SK-N-SH (cell line): ENCODE results near the gene CLDN6. TPM values are rescaled to one million over a fixed set of nuclear protein-coding genes. Genes with fewer than 3 reads are reported as not detected.

Experiments
- CTCF ChIA-PET: fragments of 300-600, 350-600 bp; formaldehyde crosslinking; extraction: SDS; loops from one replicate; lab custom pipeline; 2021; lab: Yijun Ruan, JAX
- POLR2A ChIA-PET: fragments of 350-600 bp; sonication (Branson Sonifier 250); formaldehyde crosslinking; extraction: SDS; loops from one replicate; lab custom pipeline; 2020; ENCODE audit warnings: antibody characterized with exemption, inconsistent platforms; lab: Yijun Ruan, JAX
- DNase-seq: peaks from one replicate; pipeline ENCODE4 v3.0.0; 2012
- H2AFZ ChIP-seq: fragments of 200-600 bp; sonication (generic); 2 replicates; pipeline ENCODE4 v1.8.1; 2016; ENCODE audit warnings: antibody characterized with exemption, mild to moderate bottlenecking, low read depth
- H3F3A ChIP-seq: fragments of 200-600 bp; sonication (generic); replicated peaks from 2 replicates; pipeline ENCODE3; 2016; ENCODE audit warnings: antibody characterized with exemption, mild to moderate bottlenecking; ENCODE audit not compliant: insufficient read depth
- H3K27ac ChIP-seq, 2 experiments: fragments of 200-500 bp in 1 of 2; fragments of 200-600 bp in 1 of 2; sonication (Bioruptor generic) in 1 of 2; sonication (generic), shearing (Covaris generic) in 1 of 2; 2 replicates each; pipeline versions ENCODE4 v1.5.1 to v1.6.1; 2014 to 2016; ENCODE audit warnings: low read depth in 2 of 2, inconsistent platforms in 1 of 2, low read length in 1 of 2, mild to moderate bottlenecking in 1 of 2, mixed read lengths in 1 of 2
- H3K27me3 ChIP-seq: fragments of 200-600 bp; sonication (generic), shearing (Covaris generic); 2 replicates; pipeline ENCODE4 v1.6.1; 2016; ENCODE audit warnings: mixed run types; ENCODE audit not compliant: insufficient read depth
- H3K36me3 ChIP-seq, 2 experiments: fragments of 200-500 bp in 1 of 2; fragments of 200-600 bp in 1 of 2; sonication (Bioruptor generic) in 1 of 2; sonication (generic) in 1 of 2; replicated peaks in 1 of 2; 2 replicates each; pipeline versions ENCODE3 to v1.5.1; 2014 to 2016; ENCODE audit warnings: low read length in 1 of 2, mild to moderate bottlenecking in 1 of 2; ENCODE audit not compliant: insufficient read depth in 2 of 2, control insufficient read depth in 1 of 2
- H3K4me1 ChIP-seq, 2 experiments: fragments of 200-500 bp in 1 of 2; fragments of 200-600 bp in 1 of 2; sonication (Bioruptor generic) in 1 of 2; sonication (generic), shearing (Covaris generic) in 1 of 2; 2 replicates each; pipeline versions ENCODE4 v1.5.1 to v1.6.1; 2014 to 2016; ENCODE audit warnings: low read depth in 1 of 2, low read length in 1 of 2, mixed run types in 1 of 2; ENCODE audit not compliant: insufficient read depth in 2 of 2, control insufficient read depth in 1 of 2
- H3K4me2 ChIP-seq: fragments of 200-600 bp; sonication (generic), shearing (Covaris generic); 2 replicates; pipeline ENCODE4 v1.6.1; 2017; ENCODE audit warnings: mixed run types
- H3K4me3 ChIP-seq, 2 experiments: fragments of 200-500 bp in 1 of 2; fragments of 200-600 bp in 1 of 2; sonication (Bioruptor generic) in 1 of 2; sonication (generic), shearing (Covaris generic) in 1 of 2; 2 replicates each; pipeline versions ENCODE4 v1.5.1 to v1.8.1; 2014 to 2016; ENCODE audit warnings: low read depth in 2 of 2, inconsistent platforms in 1 of 2, low read length in 1 of 2, mild to moderate bottlenecking in 1 of 2, mixed read lengths in 1 of 2, moderate library complexity in 1 of 2
- H3K79me2 ChIP-seq: fragments of 200-600 bp; sonication (generic); 2 replicates; pipeline ENCODE4 v1.8.1; 2017; ENCODE audit warnings: mild to moderate bottlenecking; ENCODE audit not compliant: insufficient read depth
- H3K9ac ChIP-seq: fragments of 200-600 bp; sonication (generic); 2 replicates; pipeline ENCODE4 v1.6.1; 2017; ENCODE audit warnings: mixed run types
- H3K9me2 ChIP-seq: fragments of 200-600 bp; sonication (generic); 2 replicates; pipeline ENCODE4 v1.6.1; 2017; ENCODE audit warnings: mixed run types
- H3K9me3 ChIP-seq: fragments of 200-600 bp; sonication (generic); 2 replicates; pipeline ENCODE4 v1.6.1; 2017; ENCODE audit warnings: mixed run types, mild to moderate bottlenecking, moderate library complexity
- H4K20me1 ChIP-seq: fragments of 200-600 bp; sonication (generic); 2 replicates; pipeline ENCODE4 v1.6.1; 2017; ENCODE audit warnings: mild to moderate bottlenecking, mixed run types; ENCODE audit not compliant: insufficient read depth
- CHD2 ChIP-seq: fragments of 150-350 bp; IDR thresholded peaks from 2 replicates; pipeline ENCODE4 v1.6.1; 2018; ENCODE audit warnings: low read length; ENCODE audit not compliant: partially characterized antibody
- FOXJ3 ChIP-seq: sonication (generic); formaldehyde crosslinking; IDR thresholded peaks from 2 replicates; pipeline ENCODE4 v1.5.1; 2020; ENCODE audit warnings: mild to moderate bottlenecking, missing genetic modification reagents
- FOXM1 ChIP-seq: IDR thresholded peaks from 2 replicates; pipeline ENCODE4 v1.4.0; 2012; ENCODE audit warnings: low read depth, mild to moderate bottlenecking
- JUND ChIP-seq: IDR thresholded peaks from 2 replicates; pipeline ENCODE4 v1.4.0; 2012
- MEF2A ChIP-seq: IDR thresholded peaks from 2 replicates; pipeline ENCODE4 v1.4.0; 2012; ENCODE audit warnings: low read depth, borderline replicate concordance
- NRF1 ChIP-seq: IDR thresholded peaks from 2 replicates; pipeline ENCODE4 v1.6.1; 2012; ENCODE audit warnings: low read depth, mild to moderate bottlenecking, low read length
- POLR2AphosphoS5 ChIP-seq: IDR thresholded peaks from 2 replicates; pipeline ENCODE4 v1.6.1; 2012; ENCODE audit warnings: low read depth, low read length
- SIN3A ChIP-seq: IDR thresholded peaks from 2 replicates; pipeline ENCODE4 v1.6.1; 2012; ENCODE audit warnings: low read depth, mild to moderate bottlenecking, low read length, moderate library complexity, borderline replicate concordance
- TAF1 ChIP-seq: IDR thresholded peaks from 2 replicates; pipeline ENCODE4 v1.6.1; 2012; ENCODE audit warnings: low read depth, mild to moderate bottlenecking, low read length, moderate library complexity, borderline replicate concordance
- TCF12 ChIP-seq: IDR thresholded peaks from 2 replicates; pipeline ENCODE4 v1.4.0; 2012
- TEAD4 ChIP-seq: IDR thresholded peaks from 2 replicates; pipeline ENCODE4 v1.4.0; 2012; ENCODE audit warnings: mild to moderate bottlenecking, borderline replicate concordance; ENCODE audit not compliant: insufficient read depth
- YY1 ChIP-seq: IDR thresholded peaks from 2 replicates; pipeline ENCODE4 v1.4.0; 2012; ENCODE audit warnings: low read depth, mild to moderate bottlenecking
- WGBS: methylation state at CpG from one replicate; pipeline ENCODE4 v1.1.6; 2017; ENCODE audit warnings: low lambda C conversion rate; 5-methylcytosine and 5-hydroxymethylcytosine counted together
- polyA plus RNA-seq, 3 experiments: library from polyadenylated mRNA; depleted of rRNA; stranded (reverse); fragments of >200 nt; gene quantifications; 2 replicates each; pipeline ENCODE4 v1.2.3, GENCODE V29; 2012
- TF ChIP-seq, protein P1 (sequence below): fragments of 150-350 bp; IDR thresholded peaks from 2 replicates; pipeline ENCODE4 v1.6.1; 2016; ENCODE audit warnings: mild to moderate bottlenecking, low read depth, low read length
- TF ChIP-seq, protein P2 (sequence below): IDR thresholded peaks from 2 replicates; pipeline ENCODE4 v1.4.0; 2012; ENCODE audit warnings: low read depth
- TF ChIP-seq, protein P3 (sequence below): fragments of 200-600 bp; sonication (generic); IDR thresholded peaks from 2 replicates; pipeline ENCODE4 v1.6.1; 2017; ENCODE audit warnings: antibody characterized with exemption, mild to moderate bottlenecking, moderate library complexity
- TF ChIP-seq, protein P4 (sequence below): fragments of 150-350 bp; IDR thresholded peaks from 2 replicates; pipeline ENCODE4 v1.6.1; 2017; ENCODE audit warnings: antibody characterized with exemption, low read length, low read depth, borderline replicate concordance
- TF ChIP-seq, protein P5 (sequence below): IDR thresholded peaks from 2 replicates; pipeline ENCODE4; 2012

Gene CLDN6
- polyA plus RNA-seq, 1 of the 3 experiments (the other 2 are of a cell fraction) = 0.20 TPM

DNA sequence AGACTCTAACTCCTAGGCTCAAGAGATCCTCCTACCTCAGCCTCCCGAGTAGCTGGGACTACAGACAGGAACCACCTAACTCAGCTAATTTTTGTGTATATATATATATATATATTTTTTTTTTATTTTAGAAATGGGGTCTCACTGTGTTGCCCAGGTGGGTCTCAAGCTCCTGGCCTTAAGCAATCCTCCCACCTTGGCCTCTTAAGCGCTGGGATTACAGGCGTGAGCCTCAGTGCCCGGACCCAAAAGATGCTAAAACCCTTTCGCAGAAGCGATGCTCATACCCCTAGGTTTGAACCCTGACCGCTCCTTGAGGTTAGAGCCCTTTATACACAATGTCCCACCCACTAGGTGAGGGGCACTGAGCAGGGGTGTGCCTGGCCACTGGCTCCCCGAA is 7.5 kb downstream of the CLDN6 start:
- Histone ChIP-seq H3K4me3 (no peak overlapping the region), H3K27me3 (no peaks in the 10 kb centered on the region), H3K4me2 (no peak overlapping the region), H2AFZ (no peak overlapping the region), H3K79me2 (no peaks in the 10 kb centered on the region), H3K4me1 (no peaks in the 10 kb centered on the region), H3K36me3 (no peaks in the 10 kb centered on the region), H3F3A (no peaks in the 10 kb centered on the region), H3K9me3 (no peaks in the 10 kb centered on the region), H3K9me2 (no peaks in the 10 kb centered on the region), H3K27ac (no peak overlapping the region), H4K20me1 (no peaks in the 10 kb centered on the region), H3K9ac (no peak overlapping the region)
- TF ChIP-seq SIN3A = no peak
- TF ChIP-seq JUND = no peak
- TF ChIP-seq, protein P1, sequence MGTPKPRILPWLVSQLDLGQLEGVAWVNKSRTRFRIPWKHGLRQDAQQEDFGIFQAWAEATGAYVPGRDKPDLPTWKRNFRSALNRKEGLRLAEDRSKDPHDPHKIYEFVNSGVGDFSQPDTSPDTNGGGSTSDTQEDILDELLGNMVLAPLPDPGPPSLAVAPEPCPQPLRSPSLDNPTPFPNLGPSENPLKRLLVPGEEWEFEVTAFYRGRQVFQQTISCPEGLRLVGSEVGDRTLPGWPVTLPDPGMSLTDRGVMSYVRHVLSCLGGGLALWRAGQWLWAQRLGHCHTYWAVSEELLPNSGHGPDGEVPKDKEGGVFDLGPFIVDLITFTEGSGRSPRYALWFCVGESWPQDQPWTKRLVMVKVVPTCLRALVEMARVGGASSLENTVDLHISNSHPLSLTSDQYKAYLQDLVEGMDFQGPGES = no peak
- TF ChIP-seq TAF1 = no peak
- TF ChIP-seq YY1 = no peak
- no peak for TF ChIP-seq POLR2AphosphoS5
- no peak for TF ChIP-seq MEF2A
- TF ChIP-seq NRF1 = no peak
- TF ChIP-seq, protein P2, sequence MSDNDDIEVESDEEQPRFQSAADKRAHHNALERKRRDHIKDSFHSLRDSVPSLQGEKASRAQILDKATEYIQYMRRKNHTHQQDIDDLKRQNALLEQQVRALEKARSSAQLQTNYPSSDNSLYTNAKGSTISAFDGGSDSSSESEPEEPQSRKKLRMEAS = no peak
- TF ChIP-seq TEAD4 = no peak
- TF ChIP-seq, protein P3, sequence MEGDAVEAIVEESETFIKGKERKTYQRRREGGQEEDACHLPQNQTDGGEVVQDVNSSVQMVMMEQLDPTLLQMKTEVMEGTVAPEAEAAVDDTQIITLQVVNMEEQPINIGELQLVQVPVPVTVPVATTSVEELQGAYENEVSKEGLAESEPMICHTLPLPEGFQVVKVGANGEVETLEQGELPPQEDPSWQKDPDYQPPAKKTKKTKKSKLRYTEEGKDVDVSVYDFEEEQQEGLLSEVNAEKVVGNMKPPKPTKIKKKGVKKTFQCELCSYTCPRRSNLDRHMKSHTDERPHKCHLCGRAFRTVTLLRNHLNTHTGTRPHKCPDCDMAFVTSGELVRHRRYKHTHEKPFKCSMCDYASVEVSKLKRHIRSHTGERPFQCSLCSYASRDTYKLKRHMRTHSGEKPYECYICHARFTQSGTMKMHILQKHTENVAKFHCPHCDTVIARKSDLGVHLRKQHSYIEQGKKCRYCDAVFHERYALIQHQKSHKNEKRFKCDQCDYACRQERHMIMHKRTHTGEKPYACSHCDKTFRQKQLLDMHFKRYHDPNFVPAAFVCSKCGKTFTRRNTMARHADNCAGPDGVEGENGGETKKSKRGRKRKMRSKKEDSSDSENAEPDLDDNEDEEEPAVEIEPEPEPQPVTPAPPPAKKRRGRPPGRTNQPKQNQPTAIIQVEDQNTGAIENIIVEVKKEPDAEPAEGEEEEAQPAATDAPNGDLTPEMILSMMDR = no peak
- 88% methylated on average over 7 of the region's 8 CpGs for WGBS
- no peak for DNase-seq
- ChIA-PET POLR2A (interaction anchor here (1.7 kb wide), 1 partner anchor 10 kb away, joined by 4 read pairs; the partner anchor contains the start of gene TNFRSF12A), CTCF (interaction anchor here (1.6 to 8.2 kb wide), 3 partner anchors 10 to 84 kb away, joined by 3 to 72 read pairs (median 10); partner anchors contain the start of genes CLDN6, HCFC1R1, THOC6 and TNFRSF12A)

DNA sequence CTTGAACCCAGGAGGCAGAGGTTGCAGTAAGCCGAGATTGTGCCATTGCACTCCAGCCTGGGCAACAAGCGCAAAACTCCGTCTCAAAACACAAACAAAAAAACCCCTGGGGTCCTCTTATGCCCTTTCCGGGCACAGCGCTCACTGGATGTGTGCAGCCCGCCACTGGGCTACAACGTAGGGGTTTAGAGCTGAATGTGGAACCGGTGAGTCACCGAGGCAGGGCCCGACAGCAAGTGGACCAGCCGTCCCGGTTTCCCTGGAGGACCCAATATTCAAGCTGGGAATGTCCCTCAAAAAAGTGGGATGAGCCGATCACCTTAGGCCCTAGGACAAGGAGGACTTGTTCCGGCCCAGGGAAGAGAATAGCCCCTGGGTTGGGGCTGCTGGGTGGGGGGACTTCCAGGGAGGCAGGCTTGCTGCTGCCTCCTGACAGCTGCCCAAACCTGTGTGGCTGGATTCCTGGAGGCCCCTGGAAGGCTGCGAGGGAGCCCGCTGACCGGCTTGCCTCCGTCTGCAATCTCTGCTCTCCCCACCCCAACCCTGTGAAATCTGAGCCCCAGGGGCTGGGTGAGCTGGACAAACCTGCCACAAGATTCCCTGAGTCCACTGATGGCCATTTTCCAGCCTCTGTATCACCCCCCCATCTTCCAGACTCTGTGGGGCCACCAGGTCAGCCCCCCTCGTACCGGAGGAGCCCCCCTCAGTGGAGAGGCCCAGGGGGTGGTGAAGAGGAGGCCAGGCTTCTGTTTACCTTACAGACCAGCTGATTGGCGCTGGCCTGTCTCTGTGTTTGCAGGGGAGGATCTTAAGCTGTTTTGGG is 8.2 kb downstream of the CLDN6 start:
- no peaks in the 10 kb centered on the region for H3K79me2 ChIP-seq
- no peak overlapping the region for H3K4me3 ChIP-seq
- TF ChIP-seq, protein P4, sequence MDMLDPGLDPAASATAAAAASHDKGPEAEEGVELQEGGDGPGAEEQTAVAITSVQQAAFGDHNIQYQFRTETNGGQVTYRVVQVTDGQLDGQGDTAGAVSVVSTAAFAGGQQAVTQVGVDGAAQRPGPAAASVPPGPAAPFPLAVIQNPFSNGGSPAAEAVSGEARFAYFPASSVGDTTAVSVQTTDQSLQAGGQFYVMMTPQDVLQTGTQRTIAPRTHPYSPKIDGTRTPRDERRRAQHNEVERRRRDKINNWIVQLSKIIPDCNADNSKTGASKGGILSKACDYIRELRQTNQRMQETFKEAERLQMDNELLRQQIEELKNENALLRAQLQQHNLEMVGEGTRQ = no peak
- TF ChIP-seq, protein P5, sequence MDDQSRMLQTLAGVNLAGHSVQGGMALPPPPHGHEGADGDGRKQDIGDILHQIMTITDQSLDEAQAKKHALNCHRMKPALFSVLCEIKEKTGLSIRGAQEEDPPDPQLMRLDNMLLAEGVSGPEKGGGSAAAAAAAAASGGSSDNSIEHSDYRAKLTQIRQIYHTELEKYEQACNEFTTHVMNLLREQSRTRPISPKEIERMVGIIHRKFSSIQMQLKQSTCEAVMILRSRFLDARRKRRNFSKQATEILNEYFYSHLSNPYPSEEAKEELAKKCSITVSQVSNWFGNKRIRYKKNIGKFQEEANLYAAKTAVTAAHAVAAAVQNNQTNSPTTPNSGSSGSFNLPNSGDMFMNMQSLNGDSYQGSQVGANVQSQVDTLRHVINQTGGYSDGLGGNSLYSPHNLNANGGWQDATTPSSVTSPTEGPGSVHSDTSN = no peak
- TF ChIP-seq FOXJ3 (CRISPR knock-in tag) (no peak), FOXM1 (no peak), TCF12 (no peak), CHD2 (no peak)
- TF ChIP-seq, protein P1 = no peak
- TF ChIP-seq, protein P3 = no peak
- TF ChIP-seq, all 33 proteins: peak for 0
- ChIA-PET CTCF (interaction anchor here (0.5 to 8.2 kb wide), 6 partner anchors 11 to 83 kb away, joined by 3 to 72 read pairs (median 4); partner anchors contain the start of genes CLDN6, HCFC1R1, THOC6 and TNFRSF12A), POLR2A (interaction anchor here (1.7 kb wide), 1 partner anchor 11 kb away, joined by 4 read pairs; the partner anchor contains the start of gene TNFRSF12A)
- Histone ChIP-seq H2AFZ (no peak overlapping the region), H3K36me3 (no peaks in the 10 kb centered on the region), H3K9me2 (no peaks in the 10 kb centered on the region), H3F3A (no peaks in the 10 kb centered on the region), H3K9ac (no peak overlapping the region), H4K20me1 (no peaks in the 10 kb centered on the region), H3K4me2 (no peak overlapping the region), H3K27ac (no peak overlapping the region), H3K9me3 (no peaks in the 10 kb centered on the region), H3K27me3 (no peaks in the 10 kb centered on the region), H3K4me1 (peaks cover 0 to 3% of the 10 kb centered on the region in 2 experiments; a peak in 1 of 4 replicates)
- no peak for DNase-seq
- 83% methylated on average over 13 of the region's 21 CpGs for WGBS
